ENCODE data around the gene MAGEB1. TPM values are rescaled to one million over a fixed set of nuclear protein-coding genes. Genes with fewer than 3 reads are reported as not detected.

The MAGEB1 gene
- total RNA-seq, 1 experiment from 2014 or later = not detected

DNA sequence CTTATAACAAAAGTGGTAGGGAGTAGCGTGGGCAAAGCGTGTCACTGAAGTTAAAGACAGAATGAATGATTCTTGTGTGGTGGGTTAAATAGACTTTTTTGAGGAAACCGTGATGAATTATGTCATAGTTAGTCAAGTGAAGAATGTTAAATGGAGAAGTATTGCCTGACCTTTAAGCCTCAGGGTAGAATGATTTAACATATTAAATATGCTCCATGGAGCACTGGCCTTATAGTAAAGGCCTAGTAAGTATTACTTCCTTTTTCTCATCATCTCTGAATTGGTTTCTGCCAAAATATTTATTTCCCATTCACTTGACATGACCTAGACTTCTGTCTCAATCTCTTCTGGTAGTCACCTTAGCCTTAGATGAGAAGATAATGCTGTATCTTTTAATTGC lies 23.7 kb downstream of the MAGEB1 start:
- no TSS peak for BruUV-seq (replicated peaks)
- ATAC-seq (no peak), DNase-seq (no peak)
- no peaks in the 10 kb centered on the region for H3F3A ChIP-seq (ENCODE audit: low read length, unreplicated experiment)
- ChIA-PET POLR2A (ENCODE audit: unreplicated experiment) (no interaction called here), CTCF (no interaction called here)
- H3K4me2 ChIP-seq (ENCODE audit: low read length) = no peak overlapping the region
- no peak overlapping the region for H3K9ac ChIP-seq (ENCODE audit: low read length)
- no peak overlapping the region for H3K27ac ChIP-seq (ENCODE audit: low read length)
- H3K9me3 ChIP-seq (ENCODE audit: low read length) = no peaks in the 10 kb centered on the region
- H2AFZ ChIP-seq (ENCODE audit: low read length) = no peak overlapping the region
- no peaks in the 10 kb centered on the region for H3K27me3 ChIP-seq (ENCODE audit: low read length)
- intact Hi-C loops (cut with micrococcal nuclease) = no loop called here
- H3K36me3 ChIP-seq (ENCODE audit: low read depth, low read length) = no peaks in the 10 kb centered on the region
- H3K4me1 ChIP-seq (ENCODE audit: insufficient read depth, low read length) = no peaks in the 10 kb centered on the region
- no peaks in the 10 kb centered on the region for H3K9me2 ChIP-seq (replicated peaks; ENCODE audit: low read length)
- no peaks in the 10 kb centered on the region for H4K20me1 ChIP-seq (ENCODE audit: low read length)
- H3K79me2 ChIP-seq (ENCODE audit: low read length) = no peaks in the 10 kb centered on the region
- H3K4me3 ChIP-seq (ENCODE audit: low read length) = no peak overlapping the region
- TF ChIP-seq, protein P1, sequence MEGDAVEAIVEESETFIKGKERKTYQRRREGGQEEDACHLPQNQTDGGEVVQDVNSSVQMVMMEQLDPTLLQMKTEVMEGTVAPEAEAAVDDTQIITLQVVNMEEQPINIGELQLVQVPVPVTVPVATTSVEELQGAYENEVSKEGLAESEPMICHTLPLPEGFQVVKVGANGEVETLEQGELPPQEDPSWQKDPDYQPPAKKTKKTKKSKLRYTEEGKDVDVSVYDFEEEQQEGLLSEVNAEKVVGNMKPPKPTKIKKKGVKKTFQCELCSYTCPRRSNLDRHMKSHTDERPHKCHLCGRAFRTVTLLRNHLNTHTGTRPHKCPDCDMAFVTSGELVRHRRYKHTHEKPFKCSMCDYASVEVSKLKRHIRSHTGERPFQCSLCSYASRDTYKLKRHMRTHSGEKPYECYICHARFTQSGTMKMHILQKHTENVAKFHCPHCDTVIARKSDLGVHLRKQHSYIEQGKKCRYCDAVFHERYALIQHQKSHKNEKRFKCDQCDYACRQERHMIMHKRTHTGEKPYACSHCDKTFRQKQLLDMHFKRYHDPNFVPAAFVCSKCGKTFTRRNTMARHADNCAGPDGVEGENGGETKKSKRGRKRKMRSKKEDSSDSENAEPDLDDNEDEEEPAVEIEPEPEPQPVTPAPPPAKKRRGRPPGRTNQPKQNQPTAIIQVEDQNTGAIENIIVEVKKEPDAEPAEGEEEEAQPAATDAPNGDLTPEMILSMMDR (conservative IDR thresholded peaks at IDR 0.05; ENCODE audit: low read depth, low read length) = no peak
- TF ChIP-seq EZH2 (IDR thresholded peaks at IDR 0.05; ENCODE audit: low read length, unreplicated experiment) (no peak), EZH2phosphoT487 (IDR thresholded peaks at IDR 0.05; ENCODE audit: borderline replicate concordance, low read length) (no peak)

- H3K9me3 ChIP-seq (ENCODE audit: low read length) = no peaks in the 10 kb centered on the region
- no peaks in the 10 kb centered on the region for H3K79me2 ChIP-seq (ENCODE audit: low read length)
- no peaks in the 10 kb centered on the region for H3K36me3 ChIP-seq (ENCODE audit: low read depth, low read length)
- POLR2A ChIA-PET (ENCODE audit: unreplicated experiment) = no interaction called here
- no peak overlapping the region for H3K4me2 ChIP-seq (ENCODE audit: low read length)
- H2AFZ ChIP-seq (ENCODE audit: low read length) = no peak overlapping the region
- no peaks in the 10 kb centered on the region for H3K27me3 ChIP-seq (ENCODE audit: low read length)
- no peaks in the 10 kb centered on the region for H3K4me1 ChIP-seq (ENCODE audit: insufficient read depth, low read length)
- no peaks in the 10 kb centered on the region for H3K9me2 ChIP-seq (replicated peaks; ENCODE audit: low read length)
- no peak overlapping the region for H3K4me3 ChIP-seq (ENCODE audit: low read length)
- peak; percentile 43 for DNase-seq
- ATAC-seq = no peak
- BruUV-seq (replicated peaks) = no TSS peak
- CTCF ChIA-PET = no interaction called here
- H3F3A ChIP-seq (ENCODE audit: low read length, unreplicated experiment) = no peaks in the 10 kb centered on the region
- no peak overlapping the region for H3K9ac ChIP-seq (ENCODE audit: low read length)
- TF ChIP-seq, protein P1 (conservative IDR thresholded peaks at IDR 0.05; ENCODE audit: low read depth, low read length) = peak; percentile 60
- no peak for TF ChIP-seq EZH2 (IDR thresholded peaks at IDR 0.05; ENCODE audit: low read length, unreplicated experiment)
- no peak overlapping the region for H3K27ac ChIP-seq (ENCODE audit: low read length)
- intact Hi-C loops (cut with micrococcal nuclease) = loop anchor here (1.0 kb wide), 2 partner anchors 213 to 229 kb away; no protein-coding TSS in a partner anchor
- no peaks in the 10 kb centered on the region for H4K20me1 ChIP-seq (ENCODE audit: low read length)
These were observed 28.6 kb downstream of the MAGEB1 start for GRCh38 chrX:30275498-30275897.

DNA sequence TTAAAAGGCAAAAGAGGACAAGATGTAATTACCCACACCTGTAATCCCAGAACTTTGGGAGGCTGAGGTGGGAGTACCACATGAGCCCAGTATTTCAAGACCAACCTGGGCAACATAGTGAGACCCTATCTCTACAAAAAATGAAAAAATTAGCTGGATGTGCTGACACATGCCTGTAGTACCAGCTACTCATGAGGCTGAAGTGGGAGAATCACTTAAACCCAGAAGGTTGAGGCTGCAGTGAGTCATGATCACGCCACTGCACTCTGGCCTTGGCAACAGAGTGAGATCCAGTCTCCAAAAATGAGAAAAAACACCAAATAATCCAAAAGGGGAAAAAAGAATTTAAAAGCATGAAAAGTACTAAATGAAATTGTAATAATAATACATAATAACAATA lies 31.4 kb downstream of the MAGEB1 start:
- H3K27ac ChIP-seq (ENCODE audit: low read length) = no peak overlapping the region
- no peaks in the 10 kb centered on the region for H3K9me2 ChIP-seq (replicated peaks; ENCODE audit: low read length)
- no peak for ATAC-seq
- BruUV-seq (replicated peaks) = no TSS peak
- H2AFZ ChIP-seq (ENCODE audit: low read length) = no peak overlapping the region
- peaks cover 17% of the 10 kb centered on the region for H3K4me1 ChIP-seq (ENCODE audit: insufficient read depth, low read length)
- no peak overlapping the region for H3K9ac ChIP-seq (ENCODE audit: low read length)
- H3K4me2 ChIP-seq (ENCODE audit: low read length) = no peak overlapping the region
- H3F3A ChIP-seq (ENCODE audit: low read length, unreplicated experiment) = peaks cover 5% of the 10 kb centered on the region
- CTCF ChIA-PET = no interaction called here
- no peak overlapping the region for H3K4me3 ChIP-seq (ENCODE audit: low read length)
- H4K20me1 ChIP-seq (ENCODE audit: low read length) = no peaks in the 10 kb centered on the region
- no peaks in the 10 kb centered on the region for H3K36me3 ChIP-seq (ENCODE audit: low read depth, low read length)
- TF ChIP-seq, protein P1 (conservative IDR thresholded peaks at IDR 0.05; ENCODE audit: low read depth, low read length) = no peak
- TF ChIP-seq EZH2phosphoT487 (IDR thresholded peaks at IDR 0.05; ENCODE audit: borderline replicate concordance, low read length) (no peak), EZH2 (IDR thresholded peaks at IDR 0.05; ENCODE audit: low read length, unreplicated experiment) (no peak)
- no peaks in the 10 kb centered on the region for H3K79me2 ChIP-seq (ENCODE audit: low read length)
- H3K27me3 ChIP-seq (ENCODE audit: low read length) = no peaks in the 10 kb centered on the region
- intact Hi-C loops (cut with micrococcal nuclease) = no loop called here
- H3K9me3 ChIP-seq (ENCODE audit: low read length) = no peaks in the 10 kb centered on the region
- no peak for DNase-seq
- POLR2A ChIA-PET (ENCODE audit: unreplicated experiment) = no interaction called here
